HG03460 (cell line): ENCODE results near the gene ZNRF1.

Source experiments
- ATAC-seq: cut with Tn5 transposase; IDR thresholded peaks from one replicate; pipeline ENCODE4 v1.9.1; 2021; ENCODE audit not compliant: unreplicated experiment

ZNRF1 gene

GRCh38 chr16:75138636-75139035 lies 139.8 kb downstream of the ZNRF1 start:
- ATAC-seq = no peak

DNA sequence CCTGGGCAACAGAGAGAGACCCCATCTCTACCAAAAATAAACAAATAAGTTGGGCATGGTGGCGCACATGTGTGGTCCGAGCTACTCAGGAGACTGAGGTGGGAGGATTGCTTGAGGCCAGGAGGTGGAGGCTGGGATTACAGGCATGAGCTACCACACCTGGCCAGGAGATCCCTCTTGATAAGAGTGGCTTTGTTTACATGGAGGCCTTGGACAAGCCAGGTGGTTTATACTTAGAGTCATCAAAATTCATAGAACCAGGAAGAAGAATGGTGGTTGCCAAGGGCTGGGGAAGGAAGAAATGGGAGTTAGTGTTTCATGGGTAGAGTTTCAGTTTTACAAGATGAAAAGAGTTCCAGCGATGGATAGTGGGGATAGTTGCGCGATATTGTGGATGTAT lies 140.7 kb downstream of the ZNRF1 start:
- no peak for ATAC-seq

DNA sequence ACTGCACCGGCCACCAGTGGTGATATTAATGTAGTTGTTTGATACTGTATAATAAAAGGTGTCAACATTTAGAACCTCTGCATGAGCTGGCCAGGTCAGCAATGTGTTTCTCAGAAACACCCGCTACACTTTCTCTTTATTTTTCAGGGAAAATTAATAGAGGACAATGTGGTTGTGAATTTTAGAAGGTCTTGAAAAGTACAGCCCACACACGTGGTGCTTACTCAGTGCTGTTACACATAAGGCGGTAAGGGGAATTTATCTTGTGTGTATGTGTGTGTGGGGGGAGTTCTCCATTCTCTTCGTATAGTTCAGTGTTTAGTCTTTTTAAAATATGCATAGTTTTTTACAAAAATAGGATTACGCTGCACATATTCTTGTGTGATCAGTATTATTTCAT lies 145.1 kb downstream of the ZNRF1 start:
- no peak for ATAC-seq

GRCh38 chr16:75147968-75148310 lies 149.1 kb downstream of the ZNRF1 start:
- ATAC-seq = no peak

DNA sequence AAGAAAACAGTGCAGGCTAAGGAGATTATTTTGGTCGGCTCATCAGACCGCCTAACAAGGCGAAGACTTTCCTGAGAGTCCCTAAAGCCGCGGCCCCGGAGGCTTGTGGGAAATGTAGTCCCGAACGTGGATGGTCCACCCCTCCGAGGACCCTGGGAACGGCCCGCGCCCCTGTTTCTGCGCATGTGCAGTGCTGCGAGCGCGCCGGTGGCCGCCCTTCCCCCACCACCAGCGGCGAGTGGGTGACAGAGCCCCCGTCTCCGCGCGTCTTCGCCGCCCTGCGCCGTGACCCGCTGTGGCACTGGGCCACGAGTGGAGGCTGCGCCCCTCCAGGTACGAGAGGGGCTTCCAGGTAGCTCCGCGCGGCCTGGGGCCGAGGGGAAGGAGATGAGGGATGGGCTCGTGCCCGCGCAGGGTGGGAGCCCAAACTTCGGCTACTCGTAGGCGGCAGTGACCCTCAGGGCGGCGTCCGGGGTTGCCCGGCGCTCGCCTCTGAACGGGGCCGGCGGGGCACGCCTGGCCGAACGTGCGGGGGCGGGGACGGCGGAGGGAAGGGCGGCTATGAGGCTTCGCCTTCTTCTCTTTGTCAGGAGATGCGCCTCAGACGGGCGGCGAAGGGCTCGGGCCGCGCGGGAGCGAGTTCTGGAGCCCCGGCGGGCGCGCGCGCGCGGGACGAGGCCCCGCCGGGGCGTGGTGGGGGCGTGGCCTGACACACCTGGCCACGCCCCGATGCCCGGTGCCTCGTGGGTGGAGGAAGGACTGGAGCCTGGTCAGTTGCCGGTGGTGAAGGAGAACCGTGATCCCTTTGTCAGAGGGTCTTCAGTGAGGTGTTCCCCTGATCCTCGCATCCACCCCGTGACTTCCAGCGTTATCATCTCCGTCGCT lies 149.7 kb downstream of the ZNRF1 start, which contains the start of gene ZFP1:
TSS of gene ZFP1 (plus strand) at position 214 of the 885 bp plus-strand sequence. CDS start 4,428 bp downstream, outside the sequence.
- ATAC-seq = peak; percentile 87

DNA sequence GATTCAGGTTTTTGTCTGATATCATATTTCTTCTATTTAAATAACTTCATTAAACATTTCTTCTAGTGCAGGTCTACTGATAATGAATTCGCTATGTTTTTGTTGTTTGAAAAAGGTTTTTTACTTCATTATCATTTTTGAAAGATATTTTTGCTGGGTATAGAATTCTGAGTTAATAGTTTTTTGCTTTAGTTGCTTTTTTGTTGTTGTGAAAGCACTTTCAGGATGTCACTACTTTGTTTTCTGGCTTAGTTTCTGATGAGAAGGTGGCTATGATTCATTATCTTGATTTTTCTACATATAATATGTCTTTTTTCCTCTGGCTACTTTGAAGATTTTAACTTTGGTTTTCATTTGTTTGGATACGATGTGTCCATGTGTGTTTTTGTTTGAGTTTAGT lies 153.0 kb downstream of the ZNRF1 start:
- no peak for ATAC-seq

DNA sequence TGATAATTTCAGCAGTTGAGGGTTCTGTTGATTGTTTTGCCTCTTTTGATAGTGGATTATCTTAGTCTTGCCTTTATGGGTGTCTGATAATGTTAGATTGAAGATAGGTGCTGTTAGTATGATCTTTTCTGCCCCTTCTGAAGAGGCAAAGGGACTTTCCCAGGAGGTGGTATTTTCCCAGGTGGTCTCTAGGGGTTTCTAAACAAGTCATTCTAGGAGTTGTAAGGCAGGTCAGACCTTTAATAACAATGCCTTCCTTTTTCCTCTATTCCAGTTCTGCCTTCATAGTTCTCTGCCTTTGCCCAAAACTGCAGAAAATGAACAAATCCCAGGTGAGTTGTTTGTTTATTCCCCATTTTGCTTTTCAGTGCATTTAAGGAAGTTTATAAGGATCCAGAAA lies 153.8 kb downstream of the ZNRF1 start:
- ATAC-seq = no peak

DNA sequence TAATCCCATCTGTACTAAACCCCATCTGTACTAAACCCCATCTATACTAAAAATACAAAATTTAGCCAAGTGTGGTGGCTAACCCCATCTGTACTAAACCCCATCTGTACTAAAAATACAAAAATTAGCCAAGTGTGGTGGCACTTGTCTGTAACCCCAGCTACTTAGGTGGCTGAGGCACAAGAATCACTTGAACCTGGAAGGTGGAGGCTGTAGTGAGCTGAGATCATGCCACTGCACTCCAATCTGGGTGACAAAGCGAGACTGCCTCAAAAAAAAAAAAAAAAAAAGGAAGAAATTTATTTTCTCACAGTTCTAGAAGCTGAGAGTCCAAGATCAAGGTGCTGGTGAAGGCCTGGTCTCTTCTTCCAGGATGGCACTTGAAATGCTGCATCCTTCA lies 161.6 kb downstream of the ZNRF1 start:
- ATAC-seq = no peak
